Neural progenitor cell (in vitro differentiated cells): Measurements from ENCODE around the gene NFIA. TPM values are rescaled to one million over a fixed set of nuclear protein-coding genes. Genes with fewer than 3 reads are reported as not detected.
A peak's percentile ranks its signal among the peaks of the same experiment; 100 is the strongest.

Experiments used
- DNase-seq: peaks from one replicate; pipeline ENCODE4 v3.0.0-alpha.2; 2016; ENCODE audit warnings: low spot score
- H2AFZ ChIP-seq: fragments of 200-600 bp; sonication (generic); replicated peaks from 2 replicates; pipeline ENCODE4 v1.6.1; 2016; ENCODE audit warnings: antibody characterized with exemption
- H3F3A ChIP-seq: fragments of 200-600 bp; sonication (generic); 2 replicates; pipeline ENCODE4 v1.6.1; 2016; ENCODE audit warnings: antibody characterized with exemption, low read depth
- H3K27ac ChIP-seq: fragments of 200-600 bp; sonication (generic); 2 replicates; pipeline ENCODE4 v1.5.1; 2016; ENCODE audit warnings: mild to moderate bottlenecking
- H3K27me3 ChIP-seq: fragments of 200-600 bp; sonication (generic); 2 replicates; pipeline ENCODE4 v1.6.1; 2016; ENCODE audit warnings: mild to moderate bottlenecking, moderate library complexity
- H3K36me3 ChIP-seq: fragments of 200-600 bp; sonication (generic); 2 replicates; pipeline ENCODE4 v1.5.1; 2016
- H3K4me1 ChIP-seq: fragments of 200-600 bp; sonication (generic); 2 replicates; pipeline ENCODE4 v1.6.1; 2016; ENCODE audit warnings: mixed run types
- H3K4me2 ChIP-seq: fragments of 200-600 bp; sonication (generic); 2 replicates; pipeline ENCODE4 v1.6.1; 2016
- H3K4me3 ChIP-seq: fragments of 200-600 bp; sonication (generic); 2 replicates; pipeline ENCODE4 v1.5.1; 2016
- H3K79me2 ChIP-seq: fragments of 200-600 bp; sonication (generic); 2 replicates; pipeline ENCODE4 v1.6.1; 2016; ENCODE audit warnings: low read depth
- H3K9ac ChIP-seq: fragments of 200-600 bp; sonication (generic); 2 replicates; pipeline ENCODE4 v1.6.1; 2016
- H3K9me3 ChIP-seq: fragments of 200-600 bp; sonication (generic); 2 replicates; pipeline ENCODE4 v1.5.1; 2016; ENCODE audit warnings: low read depth
- H4K20me1 ChIP-seq: fragments of 200-600 bp; sonication (generic); 2 replicates; pipeline ENCODE4 v1.6.1; 2016; ENCODE audit warnings: low read depth
- H3K27ac Mint-ChIP-seq: 3 replicates; pipeline ENCODE4 v1.8.0; 2021; ENCODE audit warnings: mixed read lengths
- H3K27me3 Mint-ChIP-seq: 2 replicates; pipeline ENCODE4 v1.8.0; 2022; ENCODE audit warnings: low read depth, mild to moderate bottlenecking, inconsistent platforms, moderate library complexity, mixed read lengths; ENCODE audit not compliant: insufficient read depth
- H3K36me3 Mint-ChIP-seq: 3 replicates; pipeline ENCODE4 v1.8.0; 2021; ENCODE audit warnings: mixed read lengths
- H3K4me1 Mint-ChIP-seq: 3 replicates; pipeline ENCODE4 v1.8.0; 2021; ENCODE audit warnings: mixed read lengths
- H3K4me3 Mint-ChIP-seq: 3 replicates; pipeline ENCODE4 v1.8.0; 2021; ENCODE audit warnings: mild to moderate bottlenecking, moderate library complexity, mixed read lengths
- H3K9me3 Mint-ChIP-seq: 3 replicates; pipeline ENCODE4 v1.8.0; 2020; ENCODE audit warnings: mixed read lengths
- CTCF ChIP-seq: fragments of 200-600 bp; sonication (generic); IDR thresholded peaks from 2 replicates; pipeline ENCODE4 v1.5.1; 2017; ENCODE audit warnings: antibody characterized with exemption, mild to moderate bottlenecking
- EZH2 ChIP-seq: fragments of 200-600 bp; sonication (generic); IDR thresholded peaks from 2 replicates; pipeline ENCODE4 v1.6.1; 2017; ENCODE audit warnings: antibody characterized with exemption, mild to moderate bottlenecking, moderate library complexity
- EZH2phosphoT487 ChIP-seq: fragments of 200-600 bp; sonication (generic); IDR thresholded peaks from 2 replicates; pipeline ENCODE4 v1.6.1; 2017; ENCODE audit warnings: antibody characterized with exemption
- total RNA-seq: library from RNA; depleted of rRNA; stranded (reverse); fragments of >200 nt; gene quantifications from 2 replicates; pipeline ENCODE4 v1.2.3, GENCODE V29; 2015; ENCODE audit warnings: low replicate concordance

The NFIA gene
- total RNA-seq, 1 donor from 2014 or later = 5.3 TPM

DNA sequence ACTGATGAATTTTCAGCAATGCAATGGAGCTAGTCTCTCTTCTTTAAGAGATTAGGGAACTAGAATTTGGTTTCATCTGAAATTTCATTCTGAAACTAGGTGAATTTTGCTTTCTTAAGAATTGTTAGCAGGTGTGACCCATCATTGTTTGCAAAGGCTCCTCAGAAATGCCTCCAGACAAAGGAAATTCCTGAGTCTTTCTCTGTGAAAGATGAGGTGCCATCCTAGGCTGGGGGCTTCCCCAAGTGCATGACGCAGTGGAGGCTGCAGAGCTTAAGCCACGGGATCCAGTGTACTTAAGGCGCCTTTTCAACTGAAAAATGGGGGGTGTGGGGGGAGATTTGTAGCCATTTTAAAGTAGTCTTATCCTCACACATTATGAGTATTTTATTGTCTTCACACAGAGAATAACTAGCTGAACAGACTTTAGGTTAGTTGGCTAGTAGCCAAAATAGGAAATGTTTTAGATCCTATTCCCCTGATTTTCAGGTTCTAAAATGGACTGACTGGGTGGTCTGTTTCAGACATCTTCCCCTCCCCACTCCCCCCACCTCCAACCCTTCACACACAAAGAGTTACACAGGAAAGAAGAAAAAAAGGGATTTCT, 202.0 kb downstream of the NFIA start:
- Histone ChIP-seq H3K4me3 (no peak overlapping the region), H3K27ac (no peak overlapping the region), H3K4me1 (peaks cover 34% of the 10 kb centered on the region), H3K27me3 (no peaks in the 10 kb centered on the region), H3K36me3 (no peaks in the 10 kb centered on the region), H2AFZ (no peak overlapping the region), H3K9ac (no peak overlapping the region), H4K20me1 (no peaks in the 10 kb centered on the region), H3K4me2 (peak overlapping the region; percentile 30), H3K9me3 (no peaks in the 10 kb centered on the region), H3K79me2 (no peaks in the 10 kb centered on the region), H3F3A (no peaks in the 10 kb centered on the region)
- H3K27ac Mint-ChIP-seq = no peak overlapping the region
- peaks cover 10% of the 10 kb centered on the region for H3K27me3 Mint-ChIP-seq
- no peaks in the 10 kb centered on the region for H3K9me3 Mint-ChIP-seq
- H3K4me3 Mint-ChIP-seq = no peak overlapping the region
- DNase-seq = peak; percentile 82
- TF ChIP-seq CTCF (no peak), EZH2phosphoT487 (no peak), EZH2 (no peak)
- peaks cover 2% of the 10 kb centered on the region for H3K36me3 Mint-ChIP-seq
- peaks cover 42% of the 10 kb centered on the region for H3K4me1 Mint-ChIP-seq

- peaks cover 34% of the 10 kb centered on the region for H3K4me1 ChIP-seq
- H3F3A ChIP-seq = no peaks in the 10 kb centered on the region
- H3K4me2 ChIP-seq = peak overlapping the region; percentile 30
- H3K36me3 ChIP-seq = no peaks in the 10 kb centered on the region
- H3K9me3 ChIP-seq = no peaks in the 10 kb centered on the region
- H3K27ac Mint-ChIP-seq = no peak overlapping the region
- H3K27me3 ChIP-seq = no peaks in the 10 kb centered on the region
- no peak overlapping the region for H3K9ac ChIP-seq
- H3K36me3 Mint-ChIP-seq = peaks cover 2% of the 10 kb centered on the region
- no peak for TF ChIP-seq CTCF
- TF ChIP-seq EZH2 = no peak
- no peak for TF ChIP-seq EZH2phosphoT487
- H3K79me2 ChIP-seq = no peaks in the 10 kb centered on the region
- H3K4me1 Mint-ChIP-seq = peaks cover 38% of the 10 kb centered on the region
- H4K20me1 ChIP-seq = no peaks in the 10 kb centered on the region
- H3K9me3 Mint-ChIP-seq = no peaks in the 10 kb centered on the region
- H3K27me3 Mint-ChIP-seq = peaks cover 10% of the 10 kb centered on the region
- no peak overlapping the region for H2AFZ ChIP-seq
- H3K4me3 Mint-ChIP-seq = no peak overlapping the region
- no peak overlapping the region for H3K27ac ChIP-seq
- H3K4me3 ChIP-seq = no peak overlapping the region
- DNase-seq = no peak
Observed at GRCh38 chr1:61284936-61285335, 202.6 kb downstream of the NFIA start.

- TF ChIP-seq CTCF (peak; percentile 14), EZH2phosphoT487 (no peak)
- Histone ChIP-seq H3F3A (no peaks in the 10 kb centered on the region), H2AFZ (no peak overlapping the region), H3K9me3 (no peaks in the 10 kb centered on the region), H3K36me3 (no peaks in the 10 kb centered on the region), H3K9ac (no peak overlapping the region), H3K4me3 (no peak overlapping the region), H3K27me3 (no peaks in the 10 kb centered on the region), H3K4me1 (peaks cover 39% of the 10 kb centered on the region), H3K27ac (no peak overlapping the region), H3K4me2 (peak overlapping the region; percentile 30), H4K20me1 (no peaks in the 10 kb centered on the region), H3K79me2 (no peaks in the 10 kb centered on the region)
- H3K9me3 Mint-ChIP-seq = no peaks in the 10 kb centered on the region
- H3K36me3 Mint-ChIP-seq = peaks cover 2% of the 10 kb centered on the region
- H3K27ac Mint-ChIP-seq = no peak overlapping the region
- H3K4me1 Mint-ChIP-seq = peaks cover 43% of the 10 kb centered on the region
- no peak overlapping the region for H3K4me3 Mint-ChIP-seq
- no peak for DNase-seq
- peaks cover 10% of the 10 kb centered on the region for H3K27me3 Mint-ChIP-seq
Observed at GRCh38 chr1:61285371-61285885, 203.1 kb downstream of the NFIA start.
